Omental fat pad (tissue), 4 donors: ENCODE data around the gene TNFRSF9. TPM values are rescaled to one million over a fixed set of nuclear protein-coding genes. Genes with fewer than 3 reads are reported as not detected.
A peak's percentile ranks its signal among the peaks of the same experiment; 100 is the strongest.
"Not testable (repeated sequence)": the region's sequence is repeated elsewhere in the genome, so short reads cannot be mapped to it uniquely, and the experiment has no call there.

Source experiments
- ATAC-seq: fragments of 150-250 bp; one replicate; pipeline ENCODE4 v1.9.1; 2016; ENCODE audit warnings: mild to moderate bottlenecking, moderate library complexity; ENCODE audit not compliant: low FRiP score
- DNase-seq: peaks from one replicate; pipeline ENCODE4 v3.0.0-alpha.2; 2019; ENCODE audit warnings: low spot score
- total RNA-seq, 4 donors: library from RNA; depleted of rRNA; stranded (reverse); fragments of >200 nt; gene quantifications; one replicate each; pipeline ENCODE4 v1.1.0, GENCODE V29; 2016
- TF ChIP-seq, protein P1 (sequence below), 3 donors: fragments of 450-650 bp; IDR thresholded peaks; one replicate each; pipeline ENCODE4 v1.5.1; 2016 to 2017; ENCODE audit warnings: antibody characterized with exemption in 3 of 3, mild to moderate bottlenecking in 3 of 3, moderate library complexity in 2 of 3

The TNFRSF9 gene
- total RNA-seq, 4 donors from 2014 or later: 0.44 to 1.1 (median 0.63) TPM

- no peak for ATAC-seq
- TF ChIP-seq, protein P1, sequence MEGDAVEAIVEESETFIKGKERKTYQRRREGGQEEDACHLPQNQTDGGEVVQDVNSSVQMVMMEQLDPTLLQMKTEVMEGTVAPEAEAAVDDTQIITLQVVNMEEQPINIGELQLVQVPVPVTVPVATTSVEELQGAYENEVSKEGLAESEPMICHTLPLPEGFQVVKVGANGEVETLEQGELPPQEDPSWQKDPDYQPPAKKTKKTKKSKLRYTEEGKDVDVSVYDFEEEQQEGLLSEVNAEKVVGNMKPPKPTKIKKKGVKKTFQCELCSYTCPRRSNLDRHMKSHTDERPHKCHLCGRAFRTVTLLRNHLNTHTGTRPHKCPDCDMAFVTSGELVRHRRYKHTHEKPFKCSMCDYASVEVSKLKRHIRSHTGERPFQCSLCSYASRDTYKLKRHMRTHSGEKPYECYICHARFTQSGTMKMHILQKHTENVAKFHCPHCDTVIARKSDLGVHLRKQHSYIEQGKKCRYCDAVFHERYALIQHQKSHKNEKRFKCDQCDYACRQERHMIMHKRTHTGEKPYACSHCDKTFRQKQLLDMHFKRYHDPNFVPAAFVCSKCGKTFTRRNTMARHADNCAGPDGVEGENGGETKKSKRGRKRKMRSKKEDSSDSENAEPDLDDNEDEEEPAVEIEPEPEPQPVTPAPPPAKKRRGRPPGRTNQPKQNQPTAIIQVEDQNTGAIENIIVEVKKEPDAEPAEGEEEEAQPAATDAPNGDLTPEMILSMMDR (IDR thresholded peaks at IDR 0.05): no peak
- no peak for DNase-seq
These were observed 27.0 kb upstream of the TNFRSF9 start for GRCh38 chr1:7967651-7968050.

- ATAC-seq (no peak), DNase-seq (no peak)
- TF ChIP-seq, protein P1 (IDR thresholded peaks at IDR 0.05): no peak
These were observed 26.6 kb upstream of the TNFRSF9 start for GRCh38 chr1:7967196-7967595.

GRCh38 chr1:7964476-7964875 lies 23.8 kb upstream of the TNFRSF9 start:
- TF ChIP-seq, protein P1 (IDR thresholded peaks at IDR 0.05): no peak
- ATAC-seq: no peak
- DNase-seq: no peak

DNA sequence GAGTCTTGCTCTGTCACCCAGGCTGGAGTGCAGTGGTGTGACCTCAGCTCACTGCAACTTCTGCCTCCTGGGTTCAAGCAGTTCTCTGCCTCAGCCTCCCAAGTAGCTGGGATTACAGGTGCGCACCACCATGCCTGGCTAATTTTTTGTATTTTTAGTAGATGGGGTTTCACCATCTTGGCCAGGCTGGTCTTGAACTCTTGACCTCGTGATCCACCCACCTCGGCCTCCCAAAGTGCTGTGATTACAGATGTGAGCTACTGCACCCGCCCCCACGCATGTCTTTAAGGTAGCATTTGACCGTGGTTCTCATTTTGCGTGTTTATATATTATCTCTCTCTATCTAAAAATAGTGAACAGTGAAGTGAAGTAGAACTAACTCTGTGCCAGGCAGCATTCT lies 23.2 kb upstream of the TNFRSF9 start:
- ATAC-seq: not testable (repeated sequence)

DNA sequence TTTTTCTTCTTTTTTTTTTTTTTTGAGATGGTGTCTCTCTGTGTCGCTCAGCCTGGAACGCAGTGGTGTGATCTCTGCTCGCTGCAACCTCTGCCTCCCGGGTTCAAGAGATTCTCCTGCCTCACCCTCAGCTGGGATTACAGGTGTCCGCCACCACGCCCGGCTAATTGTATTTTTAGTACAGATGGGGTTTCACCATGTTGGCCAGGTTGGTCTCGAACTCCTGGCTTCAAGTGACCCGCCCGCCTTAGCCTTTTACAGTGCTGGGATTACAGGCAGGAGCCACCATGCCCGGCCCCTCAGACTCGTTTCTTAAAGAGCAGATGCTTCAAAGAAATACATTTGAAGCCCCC lies 22.7 kb upstream of the TNFRSF9 start:
- not testable (repeated sequence) for DNase-seq

More for the DNA sequence above, 23.2 kb upstream of the TNFRSF9 start:
- DNase-seq: not testable (repeated sequence)

DNA sequence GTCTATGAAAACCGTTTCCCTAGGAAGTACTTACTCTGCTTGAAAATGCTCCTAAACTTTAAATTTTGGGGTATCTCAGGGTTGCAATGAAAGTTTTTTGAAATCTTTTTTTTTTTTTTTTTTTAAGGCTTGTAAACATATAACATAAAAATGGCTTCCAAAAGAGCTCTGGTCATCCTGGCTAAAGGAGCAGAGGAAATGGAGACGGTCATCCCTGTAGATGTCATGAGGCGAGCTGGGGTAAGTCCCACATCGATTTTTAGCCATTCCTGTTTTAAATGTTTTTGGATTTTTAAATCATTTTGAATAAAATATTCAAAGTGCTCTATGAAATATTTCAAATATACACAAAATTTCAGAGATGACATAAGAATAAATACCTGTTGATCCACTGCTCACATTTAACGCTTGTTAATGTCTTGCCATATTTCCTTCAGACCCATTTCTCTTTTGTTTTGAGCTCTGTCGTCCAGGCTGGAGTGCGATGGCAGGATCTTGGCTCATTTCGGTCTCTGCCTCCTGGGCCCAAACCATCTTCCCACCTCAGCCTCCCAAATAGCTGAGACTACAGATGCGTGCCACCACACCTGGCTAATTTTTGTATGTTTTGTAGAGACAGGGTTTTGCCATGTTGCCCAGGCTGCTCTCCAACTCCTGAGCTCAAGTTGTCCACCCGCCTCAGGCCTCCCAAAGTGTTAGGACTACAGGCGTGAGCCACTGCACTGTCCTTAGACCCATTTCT lies 22.2 kb upstream of the TNFRSF9 start:
- ATAC-seq (no peak), DNase-seq (no peak)

More for the DNA sequence above, 22.7 kb upstream of the TNFRSF9 start:
- ATAC-seq: not testable (repeated sequence)

DNA sequence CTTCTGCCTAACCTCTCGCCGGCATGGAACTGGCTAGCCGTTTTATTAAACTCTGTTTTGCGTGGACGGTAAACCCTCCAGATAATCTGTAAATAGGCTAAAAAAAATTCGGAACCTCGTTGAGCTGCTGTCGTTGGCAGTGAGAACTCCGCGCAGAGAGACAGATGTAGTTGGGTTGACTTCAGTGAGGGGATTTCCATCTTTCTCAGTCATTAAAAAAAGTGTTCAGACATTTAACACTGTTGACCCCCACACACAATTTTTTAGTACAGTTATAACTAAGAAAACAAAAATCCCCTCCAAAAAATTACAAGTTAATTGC lies 21.3 kb upstream of the TNFRSF9 start:
- TF ChIP-seq, protein P1 (IDR thresholded peaks at IDR 0.05): no peak
- ATAC-seq (peak; percentile 11), DNase-seq (no peak)

More for the DNA sequence above, 22.2 kb upstream of the TNFRSF9 start:
- TF ChIP-seq, protein P1 (IDR thresholded peaks at IDR 0.05): no peak

- TF ChIP-seq, protein P1 (IDR thresholded peaks at IDR 0.05): no peak
- ATAC-seq (peak; percentile 99), DNase-seq (peak; percentile 97)
These were observed 20.8 kb upstream of the TNFRSF9 start, which contains the start of gene PARK7 for GRCh38 chr1:7961216-7962013. Gene PARK7, plus strand, starts transcription at chr1:7961711. Its CDS starts 1,075 bp downstream, at chr1:7962786.
